Fibroblast of the aortic adventitia (primary cell): Measurements from ENCODE around the gene RAB35. TPM values are rescaled to one million over a fixed set of nuclear protein-coding genes. Genes with fewer than 3 reads are reported as not detected.

ENCODE experiments used
- DNase-seq: peaks from one replicate; pipeline ENCODE4 v3.0.0-alpha.2; 2010; ENCODE audit warnings: low read depth
- H3K4me3 ChIP-seq: 2 replicates; pipeline ENCODE4 v1.5.1; 2011; ENCODE audit warnings: low read depth, mild to moderate bottlenecking, control low read depth, low read length, moderate library complexity
- total RNA-seq: library from RNA; depleted of rRNA; stranded (reverse); fragments of >200 nt; gene quantifications from 2 replicates; pipeline ENCODE4 v1.2.3, GENCODE V29; 2012; ENCODE audit warnings: low replicate concordance
- TF ChIP-seq, protein P1 (sequence below): IDR thresholded peaks from 2 replicates; pipeline ENCODE4 v1.5.1; 2011; ENCODE audit warnings: mild to moderate bottlenecking, low read length, control low read depth, inconsistent platforms; ENCODE audit not compliant: insufficient read depth

The RAB35 gene
- total RNA-seq, 1 donor: 24.8 TPM

- no peak for DNase-seq
- H3K4me3 ChIP-seq: no peak overlapping the region
- TF ChIP-seq, protein P1, sequence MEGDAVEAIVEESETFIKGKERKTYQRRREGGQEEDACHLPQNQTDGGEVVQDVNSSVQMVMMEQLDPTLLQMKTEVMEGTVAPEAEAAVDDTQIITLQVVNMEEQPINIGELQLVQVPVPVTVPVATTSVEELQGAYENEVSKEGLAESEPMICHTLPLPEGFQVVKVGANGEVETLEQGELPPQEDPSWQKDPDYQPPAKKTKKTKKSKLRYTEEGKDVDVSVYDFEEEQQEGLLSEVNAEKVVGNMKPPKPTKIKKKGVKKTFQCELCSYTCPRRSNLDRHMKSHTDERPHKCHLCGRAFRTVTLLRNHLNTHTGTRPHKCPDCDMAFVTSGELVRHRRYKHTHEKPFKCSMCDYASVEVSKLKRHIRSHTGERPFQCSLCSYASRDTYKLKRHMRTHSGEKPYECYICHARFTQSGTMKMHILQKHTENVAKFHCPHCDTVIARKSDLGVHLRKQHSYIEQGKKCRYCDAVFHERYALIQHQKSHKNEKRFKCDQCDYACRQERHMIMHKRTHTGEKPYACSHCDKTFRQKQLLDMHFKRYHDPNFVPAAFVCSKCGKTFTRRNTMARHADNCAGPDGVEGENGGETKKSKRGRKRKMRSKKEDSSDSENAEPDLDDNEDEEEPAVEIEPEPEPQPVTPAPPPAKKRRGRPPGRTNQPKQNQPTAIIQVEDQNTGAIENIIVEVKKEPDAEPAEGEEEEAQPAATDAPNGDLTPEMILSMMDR: no peak
These were observed 20.8 kb downstream of the RAB35 start for GRCh38 chr12:120095736-120096135.

GRCh38 chr12:120095331-120095730, 21.2 kb downstream of the RAB35 start:
- no peak for DNase-seq
- no peak overlapping the region for H3K4me3 ChIP-seq
- TF ChIP-seq, protein P1: no peak

DNA sequence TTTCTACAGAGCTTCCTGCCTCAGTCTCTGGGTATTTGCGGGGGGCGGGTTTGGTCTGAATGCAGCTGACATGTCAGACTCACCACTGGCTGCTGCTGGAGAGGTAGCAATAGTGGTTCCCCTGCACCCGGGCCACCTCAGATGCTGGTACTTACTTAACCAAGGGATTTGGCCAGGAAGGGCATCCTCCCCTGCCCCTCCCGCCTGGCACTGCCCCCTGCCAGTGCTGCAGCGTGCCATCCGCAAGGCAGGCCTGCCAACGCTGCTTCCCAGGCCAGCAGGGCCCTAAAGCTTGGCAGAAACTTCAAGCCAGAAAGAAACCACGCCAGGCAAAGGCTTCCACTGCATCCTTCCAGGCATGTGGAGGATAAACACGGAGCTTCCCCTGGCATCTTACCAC, 22.1 kb downstream of the RAB35 start:
- DNase-seq: no peak
- TF ChIP-seq, protein P1: no peak
- no peak overlapping the region for H3K4me3 ChIP-seq

GRCh38 chr12:120093592-120094355, 22.8 kb downstream of the RAB35 start:
- TF ChIP-seq, protein P1: no peak
- no peak for DNase-seq
- H3K4me3 ChIP-seq: no peak overlapping the region

DNA sequence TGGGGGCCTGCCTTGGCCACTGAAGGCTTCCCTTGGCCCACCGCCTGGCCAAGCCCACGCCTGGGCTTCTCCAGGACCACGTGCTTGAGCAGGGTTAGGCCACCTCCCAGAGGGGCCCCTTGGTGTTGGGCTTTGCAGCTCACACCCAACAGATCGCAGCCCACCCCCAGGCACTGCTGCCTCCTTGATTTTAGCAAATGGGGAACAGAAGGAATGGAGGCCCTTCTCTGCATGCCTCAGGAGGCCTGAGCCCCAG, 23.3 kb downstream of the RAB35 start:
- TF ChIP-seq, protein P1: no peak
- DNase-seq: no peak
- no peak overlapping the region for H3K4me3 ChIP-seq

- no peak for DNase-seq
- H3K4me3 ChIP-seq: no peak overlapping the region
- TF ChIP-seq, protein P1: no peak
These were observed 23.8 kb downstream of the RAB35 start for GRCh38 chr12:120092551-120093335.
